GM23248 (cell line): ENCODE data around the gene CHD9. TPM values are rescaled to one million over a fixed set of nuclear protein-coding genes. Genes with fewer than 3 reads are reported as not detected.

Experiments used
- DNase-seq: peaks from one replicate; pipeline ENCODE4 v3.0.0-alpha.2; 2015
- H2AFZ ChIP-seq: fragments of 200-600 bp; sonication (generic); 2 replicates; pipeline ENCODE4 v1.6.1; 2016; ENCODE audit warnings: antibody characterized with exemption
- H3F3A ChIP-seq: fragments of 200-600 bp; sonication (generic); 2 replicates; pipeline ENCODE4 v1.6.1; 2016; ENCODE audit warnings: mild to moderate bottlenecking, antibody characterized with exemption, mixed run types; ENCODE audit not compliant: insufficient read depth
- H3K27ac ChIP-seq: fragments of 200-600 bp; sonication (generic); 2 replicates; pipeline ENCODE4 v1.5.1; 2016; ENCODE audit warnings: mild to moderate bottlenecking
- H3K27me3 ChIP-seq: fragments of 200-600 bp; sonication (generic); replicated peaks from 2 replicates; pipeline ENCODE4 v1.6.1; 2016; ENCODE audit warnings: mild to moderate bottlenecking; ENCODE audit not compliant: insufficient read depth
- H3K36me3 ChIP-seq: fragments of 200-600 bp; sonication (generic); 2 replicates; pipeline ENCODE4 v1.6.1; 2016; ENCODE audit warnings: low read depth, mild to moderate bottlenecking
- H3K4me1 ChIP-seq: fragments of 200-600 bp; sonication (generic); 2 replicates; pipeline ENCODE4 v1.6.1; 2016; ENCODE audit warnings: mild to moderate bottlenecking; ENCODE audit not compliant: insufficient read depth
- H3K4me2 ChIP-seq: fragments of 200-600 bp; sonication (generic); one replicate; pipeline ENCODE4 v1.6.1; 2016; ENCODE audit warnings: mild to moderate bottlenecking; ENCODE audit not compliant: unreplicated experiment
- H3K4me3 ChIP-seq: fragments of 200-600 bp; sonication (generic); 2 replicates; pipeline ENCODE4 v1.5.1; 2016; ENCODE audit warnings: mild to moderate bottlenecking
- H3K79me2 ChIP-seq: fragments of 200-600 bp; sonication (generic); 2 replicates; pipeline ENCODE4 v1.6.1; 2016; ENCODE audit warnings: mild to moderate bottlenecking; ENCODE audit not compliant: insufficient read depth
- H3K9ac ChIP-seq: fragments of 200-600 bp; sonication (generic); 2 replicates; pipeline ENCODE4 v1.6.1; 2016; ENCODE audit warnings: mild to moderate bottlenecking
- H3K9me2 ChIP-seq: fragments of 200-600 bp; sonication (generic); 2 replicates; pipeline ENCODE4 v1.6.1; 2016; ENCODE audit warnings: mixed run types, mild to moderate bottlenecking, moderate library complexity; ENCODE audit not compliant: insufficient read depth
- H3K9me3 ChIP-seq: fragments of 200-600 bp; sonication (generic); one replicate; pipeline ENCODE4 v1.6.1; 2017; ENCODE audit warnings: low read depth
- H4K20me1 ChIP-seq: fragments of 200-600 bp; sonication (generic); 2 replicates; pipeline ENCODE4 v1.6.0; 2016; ENCODE audit not compliant: insufficient read depth
- EZH2 ChIP-seq: fragments of 200-600 bp; sonication (generic); IDR thresholded peaks from 2 replicates; pipeline ENCODE4 v1.6.1; 2018; ENCODE audit warnings: antibody characterized with exemption, mild to moderate bottlenecking; ENCODE audit not compliant: insufficient read depth, poor library complexity, severe bottlenecking
- EZH2phosphoT487 ChIP-seq: fragments of 200-600 bp; sonication (generic); IDR thresholded peaks from 2 replicates; pipeline ENCODE4 v1.6.1; 2018; ENCODE audit warnings: antibody characterized with exemption, moderate library complexity, mild to moderate bottlenecking, low read depth; ENCODE audit not compliant: insufficient read depth
- WGBS, 2 experiments: methylation state at CpG; one replicate each; pipeline ENCODE4 v1.1.6; 2015 to 2017; ENCODE audit warnings: low lambda C conversion rate in 2 of 2, low coverage in 1 of 2; ENCODE audit errors: missing lambda C conversion rate in 2 of 2; 5-methylcytosine and 5-hydroxymethylcytosine counted together
- in situ Hi-C: fragments of 300-500 bp; cut with MboI; formaldehyde crosslinking; loops from 2 replicates; pipeline ENCODE4 v1.15.0; 2020
- polyA plus RNA-seq: library from polyadenylated mRNA; unstranded; fragments of >200 nt; fragmentation: Nextera tagmentation; extraction: Ambion mirVana; gene quantifications from 2 replicates; pipeline ENCODE4 v1.2.1, GENCODE V29; 2016
- total RNA-seq: library from RNA; depleted of rRNA; stranded (reverse); fragments of >200 nt; shearing (Covaris generic); gene quantifications from 2 replicates; pipeline ENCODE4 v1.2.3, GENCODE V29; 2014

Gene CHD9
- total and polyA plus RNA-seq, 2 experiments from 2014 or later: 20.5 to 47.4 TPM

GRCh38 chr16:53040788-53041187, 14.0 kb upstream of the CHD9 start:
- H3K9me2 ChIP-seq: no peaks in the 10 kb centered on the region
- no peaks in the 10 kb centered on the region for H4K20me1 ChIP-seq
- TF ChIP-seq EZH2 (no peak), EZH2phosphoT487 (no peak)
- H3K27me3 ChIP-seq: no peaks in the 10 kb centered on the region
- H3F3A ChIP-seq: no peaks in the 10 kb centered on the region
- no peak overlapping the region for H3K4me3 ChIP-seq
- H3K4me2 ChIP-seq: no peak overlapping the region
- 88 to 100% methylated on average over 1 of the region's 1 CpG for WGBS, 2 experiments
- no peaks in the 10 kb centered on the region for H3K36me3 ChIP-seq
- H2AFZ ChIP-seq: no peak overlapping the region
- H3K4me1 ChIP-seq: peaks cover 6% of the 10 kb centered on the region; the same call in 1 of the 2 replicates
- in situ Hi-C loops: no loop called here
- no peaks in the 10 kb centered on the region for H3K79me2 ChIP-seq
- H3K27ac ChIP-seq: no peak overlapping the region
- DNase-seq: no peak
- H3K9ac ChIP-seq: no peak overlapping the region
- no peaks in the 10 kb centered on the region for H3K9me3 ChIP-seq

- Histone ChIP-seq H3K9me2 (no peaks in the 10 kb centered on the region), H3K4me3 (no peak overlapping the region), H4K20me1 (no peaks in the 10 kb centered on the region), H3K9ac (no peak overlapping the region), H3K79me2 (no peaks in the 10 kb centered on the region), H3K4me1 (peaks cover 6% of the 10 kb centered on the region; the same call in 1 of the 2 replicates), H2AFZ (no peak overlapping the region), H3F3A (no peaks in the 10 kb centered on the region), H3K36me3 (no peaks in the 10 kb centered on the region), H3K27ac (no peak overlapping the region), H3K9me3 (no peaks in the 10 kb centered on the region), H3K4me2 (no peak overlapping the region), H3K27me3 (no peaks in the 10 kb centered on the region)
- 66 to 71% methylated on average over 4 of the region's 4 CpGs for WGBS, 2 experiments
- no peak for DNase-seq
- no peak for TF ChIP-seq EZH2phosphoT487
- no peak for TF ChIP-seq EZH2
- in situ Hi-C loops: no loop called here
Observed at GRCh38 chr16:53041320-53042051, 13.3 kb upstream of the CHD9 start.

- H3F3A ChIP-seq: no peaks in the 10 kb centered on the region
- WGBS, 2 experiments: 68 to 75% methylated on average over 4 to 5 of the region's 5 CpGs
- no peaks in the 10 kb centered on the region for H3K36me3 ChIP-seq
- TF ChIP-seq EZH2 (no peak), EZH2phosphoT487 (no peak)
- no peaks in the 10 kb centered on the region for H3K9me2 ChIP-seq
- H2AFZ ChIP-seq: no peak overlapping the region
- no peak overlapping the region for H3K4me3 ChIP-seq
- no peak overlapping the region for H3K27ac ChIP-seq
- H3K4me1 ChIP-seq: peaks cover 6% of the 10 kb centered on the region; the same call in 1 of the 2 replicates
- DNase-seq: no peak
- in situ Hi-C loops: no loop called here
- H3K4me2 ChIP-seq: no peak overlapping the region
- H3K79me2 ChIP-seq: no peaks in the 10 kb centered on the region
- no peaks in the 10 kb centered on the region for H4K20me1 ChIP-seq
- H3K27me3 ChIP-seq: no peaks in the 10 kb centered on the region
- H3K9ac ChIP-seq: no peak overlapping the region
- no peaks in the 10 kb centered on the region for H3K9me3 ChIP-seq
Observed at GRCh38 chr16:53042235-53042701, 12.5 kb upstream of the CHD9 start.

- in situ Hi-C loops: no loop called here
- Histone ChIP-seq H3K36me3 (no peaks in the 10 kb centered on the region), H2AFZ (peak overlapping the region; percentile 64), H3K79me2 (no peaks in the 10 kb centered on the region), H3K4me3 (no peak overlapping the region), H3K27me3 (no peaks in the 10 kb centered on the region), H3K9ac (no peak overlapping the region), H3F3A (no peaks in the 10 kb centered on the region), H3K27ac (no peak overlapping the region), H3K4me2 (no peak overlapping the region), H3K9me2 (no peaks in the 10 kb centered on the region), H3K9me3 (no peaks in the 10 kb centered on the region), H3K4me1 (peaks cover 6% of the 10 kb centered on the region; the same call in 1 of the 2 replicates), H4K20me1 (no peaks in the 10 kb centered on the region)
- DNase-seq: peak; percentile 37
- TF ChIP-seq EZH2 (no peak), EZH2phosphoT487 (no peak)
- 29 to 32% methylated on average over 5 of the region's 5 CpGs for WGBS, 2 experiments
Observed at GRCh38 chr16:53043428-53043831, 11.4 kb upstream of the CHD9 start.
